ENCODE measurements around the gene KRT17. TPM values are rescaled to one million over a fixed set of nuclear protein-coding genes. Genes with fewer than 3 reads are reported as not detected.

The KRT17 gene
- total RNA-seq, 1 experiment from 2014 or later: 1.5 TPM

DNA sequence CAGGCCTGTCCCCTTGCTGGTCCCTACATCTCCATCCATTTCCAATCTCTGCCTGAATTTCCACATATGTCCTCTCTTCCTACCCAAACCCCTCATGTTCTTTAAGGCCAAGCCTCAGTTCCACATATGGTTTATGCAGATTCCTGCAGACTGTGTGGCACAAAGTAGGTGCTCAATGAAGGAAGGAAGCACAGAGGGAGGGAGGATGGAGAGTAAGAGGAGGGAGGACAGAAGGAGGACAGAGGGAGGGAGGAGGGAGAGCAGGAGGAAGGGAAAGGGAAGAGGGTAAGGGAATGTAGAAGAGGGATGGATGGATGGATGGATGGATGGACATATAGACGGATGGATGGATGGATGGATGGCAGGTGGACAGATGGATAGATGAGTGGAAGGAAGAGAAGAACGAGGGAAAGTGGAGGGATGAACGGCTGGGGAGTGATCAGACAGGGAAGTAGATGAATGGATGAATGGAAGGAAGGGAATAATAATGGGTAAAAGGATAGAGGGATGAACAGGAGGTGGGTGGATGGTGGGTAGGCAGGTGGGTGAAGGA, 29.9 kb downstream of the KRT17 start:
- Mint-ChIP-seq H3K27ac (no peak overlapping the region), H3K4me3 (no peak overlapping the region), H3K9me3 (0 out of 5 replicates have a peak, but pooled peaks cover 0 to 3% of the 10 kb centered on the region in 2 experiments), H3K27me3 (ENCODE audit: low read depth) (peaks cover 10% of the 10 kb centered on the region), H3K4me1 (peaks cover 2 to 7% of the 10 kb centered on the region in 2 experiments; a peak in 3 of 4 replicates), H3K36me3 (ENCODE audit: insufficient read depth in 1 of 3, low read depth in 3 of 3) (no peaks in the 10 kb centered on the region)
- H3K4me1 ChIP-seq (ENCODE audit: insufficient read depth, low read length): no peaks in the 10 kb centered on the region
- H3K56ac ChIP-seq (ENCODE audit: insufficient read length, low read depth, low read length): no peak overlapping the region
- no peak overlapping the region for H3K23ac ChIP-seq (ENCODE audit: insufficient read length, low read depth, low read length)
- H3K9ac ChIP-seq (ENCODE audit: extremely low read depth, insufficient read length, low read length): no peak overlapping the region
- H2AFZ ChIP-seq (ENCODE audit: low read length): no peak overlapping the region
- H3T11ph ChIP-seq (ENCODE audit: low read length): no peak overlapping the region
- no peak for DNase-seq
- no peak overlapping the region for H2BK120ac ChIP-seq (ENCODE audit: low read depth, low read length, poor library complexity, severe bottlenecking)
- H2BK20ac ChIP-seq (ENCODE audit: low read depth, low read length, poor library complexity, severe bottlenecking): no peak overlapping the region
- H3K79me2 ChIP-seq (ENCODE audit: insufficient read depth, low read length): no peaks in the 10 kb centered on the region; the same call in 1 of the 2 replicates
- no peak overlapping the region for H4K5ac ChIP-seq (ENCODE audit: insufficient read length, low read depth, low read length)
- H3K9me3 ChIP-seq (ENCODE audit: control insufficient read depth, low read depth, low read length): no peaks in the 10 kb centered on the region
- H3K14ac ChIP-seq (ENCODE audit: insufficient read depth, low read length): no peak overlapping the region
- TF ChIP-seq, protein P1, sequence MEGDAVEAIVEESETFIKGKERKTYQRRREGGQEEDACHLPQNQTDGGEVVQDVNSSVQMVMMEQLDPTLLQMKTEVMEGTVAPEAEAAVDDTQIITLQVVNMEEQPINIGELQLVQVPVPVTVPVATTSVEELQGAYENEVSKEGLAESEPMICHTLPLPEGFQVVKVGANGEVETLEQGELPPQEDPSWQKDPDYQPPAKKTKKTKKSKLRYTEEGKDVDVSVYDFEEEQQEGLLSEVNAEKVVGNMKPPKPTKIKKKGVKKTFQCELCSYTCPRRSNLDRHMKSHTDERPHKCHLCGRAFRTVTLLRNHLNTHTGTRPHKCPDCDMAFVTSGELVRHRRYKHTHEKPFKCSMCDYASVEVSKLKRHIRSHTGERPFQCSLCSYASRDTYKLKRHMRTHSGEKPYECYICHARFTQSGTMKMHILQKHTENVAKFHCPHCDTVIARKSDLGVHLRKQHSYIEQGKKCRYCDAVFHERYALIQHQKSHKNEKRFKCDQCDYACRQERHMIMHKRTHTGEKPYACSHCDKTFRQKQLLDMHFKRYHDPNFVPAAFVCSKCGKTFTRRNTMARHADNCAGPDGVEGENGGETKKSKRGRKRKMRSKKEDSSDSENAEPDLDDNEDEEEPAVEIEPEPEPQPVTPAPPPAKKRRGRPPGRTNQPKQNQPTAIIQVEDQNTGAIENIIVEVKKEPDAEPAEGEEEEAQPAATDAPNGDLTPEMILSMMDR (conservative IDR thresholded peaks at IDR 0.05): no peak
- WGBS (ENCODE audit: extremely low coverage, insufficient read length, low lambda C conversion rate): no CpG with 5 or more reads among the region's 3 CpGs
- no peak overlapping the region for H2BK15ac ChIP-seq (ENCODE audit: low read depth, low read length)
- H4K91ac ChIP-seq (ENCODE audit: insufficient read length, low read depth, low read length): no peak overlapping the region
- H3K27ac ChIP-seq (ENCODE audit: insufficient read length, low read depth, low read length): no peak overlapping the region
- H2BK12ac ChIP-seq (ENCODE audit: insufficient read length, low read depth, low read length): no peak overlapping the region
- no peak overlapping the region for H3K18ac ChIP-seq (ENCODE audit: insufficient read length, low read depth, low read length)
- no peak overlapping the region for H3K4me2 ChIP-seq (ENCODE audit: insufficient read depth, insufficient read length, low read length)
- no peak overlapping the region for H2AK5ac ChIP-seq (ENCODE audit: insufficient read length, low read length)
- H4K20me1 ChIP-seq (ENCODE audit: control insufficient read depth, insufficient read depth, insufficient read length): no peaks in the 10 kb centered on the region
- no peaks in the 10 kb centered on the region for H3K23me2 ChIP-seq (ENCODE audit: insufficient read length, low read depth, low read length, poor library complexity, severe bottlenecking)
- no peaks in the 10 kb centered on the region for H3K27me3 ChIP-seq (ENCODE audit: insufficient read depth, low read length)
- no peak overlapping the region for H4K8ac ChIP-seq (replicated peaks; ENCODE audit: insufficient read length, low read depth, low read length)
- no peak overlapping the region for H2BK5ac ChIP-seq (ENCODE audit: insufficient read length, low read length)
- no peaks in the 10 kb centered on the region for H3K79me1 ChIP-seq (ENCODE audit: insufficient read depth, low read depth, low read length, poor library complexity, severe bottlenecking)
- no peak overlapping the region for H3K4ac ChIP-seq (ENCODE audit: low read depth, low read length)
